ENCODE measurements around the gene CACNA2D3. TPM values are rescaled to one million over a fixed set of nuclear protein-coding genes. Genes with fewer than 3 reads are reported as not detected.

CACNA2D3 gene
- total and polyA plus RNA-seq, 2 donors from 2014 or later = 5.7 to 11.2 TPM

DNA sequence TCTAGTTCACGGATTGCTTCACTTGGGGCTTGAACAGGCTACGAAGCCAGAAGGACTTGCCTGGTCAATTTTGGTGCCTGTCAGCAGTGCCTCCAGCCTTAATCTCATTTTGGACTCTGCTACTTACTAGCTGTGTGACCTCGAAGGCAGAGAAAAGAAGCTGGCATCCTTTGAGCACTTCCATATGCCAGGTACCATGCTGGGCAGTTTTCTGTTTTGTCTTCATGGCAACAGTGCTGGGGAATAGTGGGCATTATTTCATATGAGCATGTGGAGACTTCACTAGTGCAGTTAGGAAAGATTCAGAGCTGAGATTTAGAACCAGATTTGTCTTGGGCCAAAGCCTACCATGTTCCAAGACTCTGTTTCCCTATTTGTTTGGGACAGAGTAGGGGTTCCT, 713.3 kb downstream of the CACNA2D3 start:
- intact Hi-C loops (cut with DNase I) = no loop called here
- TF ChIP-seq, protein P1, sequence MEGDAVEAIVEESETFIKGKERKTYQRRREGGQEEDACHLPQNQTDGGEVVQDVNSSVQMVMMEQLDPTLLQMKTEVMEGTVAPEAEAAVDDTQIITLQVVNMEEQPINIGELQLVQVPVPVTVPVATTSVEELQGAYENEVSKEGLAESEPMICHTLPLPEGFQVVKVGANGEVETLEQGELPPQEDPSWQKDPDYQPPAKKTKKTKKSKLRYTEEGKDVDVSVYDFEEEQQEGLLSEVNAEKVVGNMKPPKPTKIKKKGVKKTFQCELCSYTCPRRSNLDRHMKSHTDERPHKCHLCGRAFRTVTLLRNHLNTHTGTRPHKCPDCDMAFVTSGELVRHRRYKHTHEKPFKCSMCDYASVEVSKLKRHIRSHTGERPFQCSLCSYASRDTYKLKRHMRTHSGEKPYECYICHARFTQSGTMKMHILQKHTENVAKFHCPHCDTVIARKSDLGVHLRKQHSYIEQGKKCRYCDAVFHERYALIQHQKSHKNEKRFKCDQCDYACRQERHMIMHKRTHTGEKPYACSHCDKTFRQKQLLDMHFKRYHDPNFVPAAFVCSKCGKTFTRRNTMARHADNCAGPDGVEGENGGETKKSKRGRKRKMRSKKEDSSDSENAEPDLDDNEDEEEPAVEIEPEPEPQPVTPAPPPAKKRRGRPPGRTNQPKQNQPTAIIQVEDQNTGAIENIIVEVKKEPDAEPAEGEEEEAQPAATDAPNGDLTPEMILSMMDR (IDR thresholded peaks at IDR 0.05; ENCODE audit: borderline replicate concordance, extremely low read depth, insufficient read depth) = no peak
- FAIRE-seq = no peak
- H3K36me3 ChIP-seq (ENCODE audit: control insufficient read depth in 2 of 3, insufficient read depth in 3 of 3, low read length in 3 of 3) = no peaks in the 10 kb centered on the region
- H3K27me3 ChIP-seq (ENCODE audit: control insufficient read depth, insufficient read depth, low read length) = no peaks in the 10 kb centered on the region
- peaks cover 0 to 3% (median 0%) of the 10 kb centered on the region in 3 donors for H3K9me3 ChIP-seq (ENCODE audit: control insufficient read depth in 2 of 3, insufficient read depth in 1 of 3, low read length in 3 of 3)
- H3K4me1 ChIP-seq (ENCODE audit: control insufficient read depth in 2 of 3, insufficient read depth in 2 of 3, low read depth in 1 of 3, low read length in 3 of 3) = no peaks in the 10 kb centered on the region
- no peak overlapping the region for H3K9ac ChIP-seq (ENCODE audit: low read length in 3 of 3)
- no peak overlapping the region for H3K4me3 ChIP-seq (ENCODE audit: low read length in 3 of 3)
- H3K27ac ChIP-seq (ENCODE audit: low read depth in 2 of 2, low read length in 2 of 2) = no peak overlapping the region
- no peak for DNase-seq

DNA sequence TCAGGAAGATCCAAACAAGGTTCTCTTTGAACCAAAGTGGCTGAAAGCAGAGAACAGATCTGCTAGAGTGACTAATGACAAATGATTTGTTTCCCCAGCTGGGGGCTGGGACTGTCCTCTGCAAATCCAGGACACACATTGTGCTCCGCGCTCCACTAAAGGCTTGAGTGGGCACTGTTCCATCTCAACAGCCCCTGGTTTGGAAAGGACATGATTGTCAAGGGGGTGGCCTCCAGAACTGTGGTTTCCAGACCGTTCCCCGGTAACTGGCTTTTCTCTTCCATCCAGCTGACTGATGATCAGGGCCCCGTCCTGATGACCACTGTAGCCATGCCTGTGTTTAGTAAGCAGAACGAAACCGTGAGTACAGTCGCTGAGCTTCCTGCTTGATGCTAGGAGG, 714.5 kb downstream of the CACNA2D3 start:
- H3K4me3 ChIP-seq (ENCODE audit: low read length in 3 of 3) = no peak overlapping the region
- no peaks in the 10 kb centered on the region for H3K27me3 ChIP-seq (ENCODE audit: control insufficient read depth, insufficient read depth, low read length)
- H3K9ac ChIP-seq (ENCODE audit: low read length in 3 of 3) = no peak overlapping the region
- FAIRE-seq (no peak), DNase-seq (peak in 4 of 5 donors; percentile 53 to 75 (median 65))
- no peak overlapping the region for H3K27ac ChIP-seq (ENCODE audit: low read depth in 2 of 2, low read length in 2 of 2)
- TF ChIP-seq, protein P1 (IDR thresholded peaks at IDR 0.05; ENCODE audit: borderline replicate concordance, extremely low read depth, insufficient read depth) = no peak
- no peaks in the 10 kb centered on the region for H3K36me3 ChIP-seq (ENCODE audit: control insufficient read depth in 2 of 3, insufficient read depth in 3 of 3, low read length in 3 of 3)
- no peaks in the 10 kb centered on the region for H3K4me1 ChIP-seq (ENCODE audit: control insufficient read depth in 2 of 3, insufficient read depth in 2 of 3, low read depth in 1 of 3, low read length in 3 of 3)
- no peaks in the 10 kb centered on the region for H3K9me3 ChIP-seq (ENCODE audit: control insufficient read depth in 2 of 3, insufficient read depth in 1 of 3, low read length in 3 of 3)
- intact Hi-C loops (cut with DNase I) = no loop called here

DNA sequence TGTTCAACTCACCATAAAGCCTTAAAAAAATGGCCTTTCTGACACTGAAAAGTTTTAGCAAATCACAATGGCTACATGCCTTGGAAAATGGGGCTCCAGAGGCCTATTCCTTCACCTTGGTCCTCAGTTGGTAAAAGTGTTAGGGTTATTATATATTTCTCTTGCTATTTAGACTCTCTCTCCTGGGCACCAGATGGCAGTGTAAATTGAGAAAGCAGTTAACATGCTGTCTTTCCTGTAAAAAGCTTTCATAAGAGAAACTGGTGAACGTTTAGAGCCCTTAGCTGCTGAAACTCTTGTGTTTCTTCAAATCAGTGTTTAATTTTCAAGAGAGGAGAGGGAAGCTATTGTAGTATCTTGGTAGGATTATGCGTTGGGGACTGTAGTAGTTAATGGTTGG, 715.6 kb downstream of the CACNA2D3 start:
- no peaks in the 10 kb centered on the region for H3K9me3 ChIP-seq (ENCODE audit: control insufficient read depth in 2 of 3, insufficient read depth in 1 of 3, low read length in 3 of 3)
- H3K4me3 ChIP-seq (ENCODE audit: low read length in 3 of 3) = no peak overlapping the region
- no peaks in the 10 kb centered on the region for H3K4me1 ChIP-seq (ENCODE audit: control insufficient read depth in 2 of 3, insufficient read depth in 2 of 3, low read depth in 1 of 3, low read length in 3 of 3)
- no peaks in the 10 kb centered on the region for H3K27me3 ChIP-seq (ENCODE audit: control insufficient read depth, insufficient read depth, low read length)
- H3K9ac ChIP-seq (ENCODE audit: low read length in 3 of 3) = no peak overlapping the region
- no peak overlapping the region for H3K27ac ChIP-seq (ENCODE audit: low read depth in 2 of 2, low read length in 2 of 2)
- DNase-seq = peak in 1 of 5 donors; percentile 39
- no peaks in the 10 kb centered on the region for H3K36me3 ChIP-seq (ENCODE audit: control insufficient read depth in 2 of 3, insufficient read depth in 3 of 3, low read length in 3 of 3)
- TF ChIP-seq, protein P1 (IDR thresholded peaks at IDR 0.05; ENCODE audit: borderline replicate concordance, extremely low read depth, insufficient read depth) = no peak
- intact Hi-C loops (cut with DNase I) = no loop called here
- no peak for FAIRE-seq

DNA sequence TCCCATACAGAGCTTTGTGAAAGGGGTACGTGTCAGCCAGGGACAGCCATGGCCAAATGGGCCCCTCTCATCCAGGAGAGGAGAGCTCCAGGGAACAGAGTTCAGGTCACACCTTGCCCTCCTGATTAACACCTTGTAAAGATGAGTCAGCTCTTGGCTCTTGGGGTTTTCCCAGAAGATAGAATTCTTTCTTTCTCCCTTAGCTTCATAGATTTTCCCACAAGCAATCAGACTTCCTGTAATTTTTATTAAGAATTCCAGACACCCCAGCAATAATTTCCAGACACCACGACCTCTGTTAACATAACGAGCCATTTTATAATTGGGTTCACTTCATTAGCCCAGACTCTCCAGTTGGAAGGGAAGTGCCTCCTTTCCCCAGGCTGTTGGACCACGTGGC, 719.1 kb downstream of the CACNA2D3 start:
- Histone ChIP-seq H3K36me3 (ENCODE audit: control insufficient read depth in 2 of 3, insufficient read depth in 3 of 3, low read length in 3 of 3) (no peaks in the 10 kb centered on the region), H3K4me1 (ENCODE audit: control insufficient read depth in 2 of 3, insufficient read depth in 2 of 3, low read depth in 1 of 3, low read length in 3 of 3) (peaks cover 0 to 2% (median 0%) of the 10 kb centered on the region in 3 donors), H3K27ac (ENCODE audit: low read depth in 2 of 2, low read length in 2 of 2) (no peak overlapping the region), H3K4me3 (ENCODE audit: low read length in 3 of 3) (no peak overlapping the region), H3K9ac (ENCODE audit: low read length in 3 of 3) (no peak overlapping the region), H3K9me3 (ENCODE audit: control insufficient read depth in 2 of 3, insufficient read depth in 1 of 3, low read length in 3 of 3) (no peaks in the 10 kb centered on the region), H3K27me3 (ENCODE audit: control insufficient read depth, insufficient read depth, low read length) (no peaks in the 10 kb centered on the region)
- TF ChIP-seq, protein P1 (IDR thresholded peaks at IDR 0.05; ENCODE audit: borderline replicate concordance, extremely low read depth, insufficient read depth) = no peak
- no peak for DNase-seq
- FAIRE-seq = no peak
- intact Hi-C loops (cut with DNase I) = loop anchor here (10.0 kb wide), 1 partner anchor 1403 kb away; no protein-coding TSS in a partner anchor

Measured in kidney (tissue), 14 donors.